ENCODE results near the gene MYO5B. TPM values are rescaled to one million over a fixed set of nuclear protein-coding genes. Genes with fewer than 3 reads are reported as not detected.

MYO5B gene
- total and polyA plus RNA-seq, 2 of the 4 experiments (the other 2 are of a cell fraction): 0.24 to 0.54 TPM

DNA sequence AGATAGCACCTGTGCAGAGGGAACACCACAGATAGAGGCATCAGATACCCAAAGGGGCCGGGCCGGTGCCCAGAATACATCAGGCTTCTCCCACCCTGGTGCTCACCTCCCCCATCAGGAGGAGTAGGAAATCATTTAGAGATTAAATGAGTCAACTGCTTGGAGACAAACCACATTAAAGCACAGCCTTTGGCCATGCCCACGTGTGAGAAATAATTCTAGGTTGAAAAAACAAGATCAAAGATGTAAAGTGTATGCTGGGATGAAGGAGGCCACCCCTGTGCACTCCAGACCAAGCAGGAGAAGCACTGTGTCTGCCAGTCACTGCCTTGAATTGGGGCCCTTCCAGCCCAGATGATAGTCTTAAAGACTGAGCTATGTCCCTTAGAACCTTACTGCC, 228.9 kb downstream of the MYO5B start:
- Histone ChIP-seq H3K4me2 (ENCODE audit: low read depth, low read length) (no peak overlapping the region), H2AK9ac (replicated peaks; ENCODE audit: low read depth, low read length, poor library complexity) (no peak overlapping the region), H2AK5ac (ENCODE audit: low read depth, low read length) (no peak overlapping the region), H3K4me3 (ENCODE audit: insufficient read depth, low read depth, low read length) (no peak overlapping the region), H4K8ac (ENCODE audit: low read depth in 2 of 2, low read length in 2 of 2) (no peak overlapping the region), H4K91ac (ENCODE audit: insufficient read depth, low read depth, low read length) (no peak overlapping the region), H3K27ac (ENCODE audit: insufficient read depth, low read length) (no peak overlapping the region), H3K79me1 (ENCODE audit: low read depth in 1 of 2, low read length in 2 of 2) (no peaks in the 10 kb centered on the region), H3K4me1 (ENCODE audit: control insufficient read depth, insufficient read depth, low read length) (no peaks in the 10 kb centered on the region), H2BK20ac (ENCODE audit: low read depth, low read length) (no peak overlapping the region), H3K36me3 (ENCODE audit: control insufficient read depth, insufficient read depth, low read length) (no peaks in the 10 kb centered on the region), H4K20me1 (ENCODE audit: insufficient read depth, low read length) (no peaks in the 10 kb centered on the region), H3K9ac (ENCODE audit: low read depth, low read length) (no peak overlapping the region), H3K4ac (ENCODE audit: low read depth, low read length) (no peak overlapping the region), H3K18ac (ENCODE audit: low read depth, low read length) (no peak overlapping the region), H3K23ac (ENCODE audit: low read depth, low read length) (no peak overlapping the region), H2BK15ac (ENCODE audit: low read depth, low read length) (no peak overlapping the region), H2BK120ac (ENCODE audit: low read depth, low read length) (no peak overlapping the region), H3K14ac (replicated peaks; ENCODE audit: low read depth, low read length) (no peak overlapping the region), H3K9me1 (ENCODE audit: insufficient read depth, low read length) (no peaks in the 10 kb centered on the region), H4K5ac (ENCODE audit: low read depth, low read length) (no peak overlapping the region), H3K9me3 (ENCODE audit: control insufficient read depth, insufficient read depth, low read length) (no peaks in the 10 kb centered on the region), H2BK5ac (ENCODE audit: low read depth, low read length, poor library complexity, severe bottlenecking) (no peak overlapping the region), H3K56ac (ENCODE audit: extremely low read depth, insufficient read depth, low read length) (no peak overlapping the region), H3K27me3 (ENCODE audit: control insufficient read depth, insufficient read depth, low read length) (peaks cover 1% of the 10 kb centered on the region), H2AFZ (replicated peaks; ENCODE audit: low read length, poor library complexity) (no peak overlapping the region)
- POLR2A ChIA-PET (ENCODE audit: unreplicated experiment): no interaction called here
- in situ Hi-C loops (cut with MboI; ENCODE audit: low sequenced_read_pairs) (no loop called here), dilution Hi-C loops (cut with HindIII; ENCODE audit: low sequenced_read_pairs, unreplicated experiment) (no loop called here), intact Hi-C loops (cut with micrococcal nuclease) (loop anchor here (10.0 kb wide), 1 partner anchor 219 kb away; no protein-coding TSS in a partner anchor)
- BruUV-seq (replicated peaks): no TSS peak
- no CpG with 5 or more reads among the region's 3 CpGs for WGBS, 2 experiments (ENCODE audit: extremely low coverage in 2 of 2, insufficient read length in 1 of 2)
- DNase-seq: no peak
- CTCF ChIA-PET: no interaction called here
- TF ChIP-seq CHD1 (IDR thresholded peaks at IDR 0.05; ENCODE audit: low read depth, low read length) (no peak), BHLHE40 (IDR thresholded peaks at IDR 0.05; ENCODE audit: low read depth, low read length) (no peak), NFE2L2 (IDR thresholded peaks at IDR 0.05; ENCODE audit: low read depth, low read length) (no peak), MAZ (IDR thresholded peaks at IDR 0.05; ENCODE audit: borderline replicate concordance, low read depth, low read length) (no peak), RAD21 (IDR thresholded peaks at IDR 0.05; ENCODE audit: low read length) (no peak), SMC3 (IDR thresholded peaks at IDR 0.05; ENCODE audit: low read depth, low read length) (no peak), MAFK (IDR thresholded peaks at IDR 0.05; ENCODE audit: low read depth, low read length) (no peak), FOS (IDR thresholded peaks at IDR 0.05; ENCODE audit: low read depth, low read length) (no peak), CEBPB (IDR thresholded peaks at IDR 0.05; ENCODE audit: low read depth, low read length) (no peak), MXI1 (IDR thresholded peaks at IDR 0.05; ENCODE audit: borderline replicate concordance, low read depth, low read length) (no peak), RCOR1 (IDR thresholded peaks at IDR 0.05; ENCODE audit: insufficient replicate concordance, low read length) (no peak), POLR2A (IDR thresholded peaks at IDR 0.05; ENCODE audit: low read depth, low read length) (no peak)
- TF ChIP-seq, protein P1, sequence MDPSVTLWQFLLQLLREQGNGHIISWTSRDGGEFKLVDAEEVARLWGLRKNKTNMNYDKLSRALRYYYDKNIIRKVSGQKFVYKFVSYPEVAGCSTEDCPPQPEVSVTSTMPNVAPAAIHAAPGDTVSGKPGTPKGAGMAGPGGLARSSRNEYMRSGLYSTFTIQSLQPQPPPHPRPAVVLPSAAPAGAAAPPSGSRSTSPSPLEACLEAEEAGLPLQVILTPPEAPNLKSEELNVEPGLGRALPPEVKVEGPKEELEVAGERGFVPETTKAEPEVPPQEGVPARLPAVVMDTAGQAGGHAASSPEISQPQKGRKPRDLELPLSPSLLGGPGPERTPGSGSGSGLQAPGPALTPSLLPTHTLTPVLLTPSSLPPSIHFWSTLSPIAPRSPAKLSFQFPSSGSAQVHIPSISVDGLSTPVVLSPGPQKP (IDR thresholded peaks at IDR 0.05; ENCODE audit: borderline replicate concordance, low read depth, low read length): no peak
- TF ChIP-seq, protein P2, sequence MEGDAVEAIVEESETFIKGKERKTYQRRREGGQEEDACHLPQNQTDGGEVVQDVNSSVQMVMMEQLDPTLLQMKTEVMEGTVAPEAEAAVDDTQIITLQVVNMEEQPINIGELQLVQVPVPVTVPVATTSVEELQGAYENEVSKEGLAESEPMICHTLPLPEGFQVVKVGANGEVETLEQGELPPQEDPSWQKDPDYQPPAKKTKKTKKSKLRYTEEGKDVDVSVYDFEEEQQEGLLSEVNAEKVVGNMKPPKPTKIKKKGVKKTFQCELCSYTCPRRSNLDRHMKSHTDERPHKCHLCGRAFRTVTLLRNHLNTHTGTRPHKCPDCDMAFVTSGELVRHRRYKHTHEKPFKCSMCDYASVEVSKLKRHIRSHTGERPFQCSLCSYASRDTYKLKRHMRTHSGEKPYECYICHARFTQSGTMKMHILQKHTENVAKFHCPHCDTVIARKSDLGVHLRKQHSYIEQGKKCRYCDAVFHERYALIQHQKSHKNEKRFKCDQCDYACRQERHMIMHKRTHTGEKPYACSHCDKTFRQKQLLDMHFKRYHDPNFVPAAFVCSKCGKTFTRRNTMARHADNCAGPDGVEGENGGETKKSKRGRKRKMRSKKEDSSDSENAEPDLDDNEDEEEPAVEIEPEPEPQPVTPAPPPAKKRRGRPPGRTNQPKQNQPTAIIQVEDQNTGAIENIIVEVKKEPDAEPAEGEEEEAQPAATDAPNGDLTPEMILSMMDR (conservative IDR thresholded peaks at IDR 0.05; ENCODE audit: low read depth, low read length): no peak
- TF ChIP-seq, protein P3, sequence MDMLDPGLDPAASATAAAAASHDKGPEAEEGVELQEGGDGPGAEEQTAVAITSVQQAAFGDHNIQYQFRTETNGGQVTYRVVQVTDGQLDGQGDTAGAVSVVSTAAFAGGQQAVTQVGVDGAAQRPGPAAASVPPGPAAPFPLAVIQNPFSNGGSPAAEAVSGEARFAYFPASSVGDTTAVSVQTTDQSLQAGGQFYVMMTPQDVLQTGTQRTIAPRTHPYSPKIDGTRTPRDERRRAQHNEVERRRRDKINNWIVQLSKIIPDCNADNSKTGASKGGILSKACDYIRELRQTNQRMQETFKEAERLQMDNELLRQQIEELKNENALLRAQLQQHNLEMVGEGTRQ (IDR thresholded peaks at IDR 0.05; ENCODE audit: low read depth, low read length): no peak
- no peak for ATAC-seq (ENCODE audit: low read depth)

Data from IMR-90 (cell line).